Fibroblast of peridontal ligament (primary cell): ENCODE data around the gene LRMDA.
A peak's percentile ranks its signal among the peaks of the same experiment; 100 is the strongest.
"Not testable (repeated sequence)": the region's sequence is repeated elsewhere in the genome, so short reads cannot be mapped to it uniquely, and the experiment has no call there.

ENCODE experiments used
- DNase-seq: peaks from one replicate; pipeline ENCODE4 v3.0.0-alpha.2; 2010; ENCODE audit errors: extremely low read depth

LRMDA gene

GRCh38 chr10:76488602-76489001, 1057.2 kb downstream of the LRMDA start:
- no peak for DNase-seq

GRCh38 chr10:76491216-76491615, 1059.8 kb downstream of the LRMDA start:
- DNase-seq, result peak; percentile 5

GRCh38 chr10:76492026-76492425, 1060.6 kb downstream of the LRMDA start:
- peak; percentile 75 for DNase-seq

- no peak for DNase-seq
Observed at GRCh38 chr10:76492678-76493472, 1061.5 kb downstream of the LRMDA start.

- DNase-seq, result no peak
Observed at GRCh38 chr10:76497666-76498065, 1066.2 kb downstream of the LRMDA start.

- DNase-seq, result no peak
Observed at GRCh38 chr10:76504823-76505222, 1073.4 kb downstream of the LRMDA start.

- DNase-seq, result peak; percentile 18
Observed at GRCh38 chr10:76509446-76509845, 1078.0 kb downstream of the LRMDA start.

- no peak for DNase-seq
Observed at GRCh38 chr10:76514321-76514720, 1082.9 kb downstream of the LRMDA start.

GRCh38 chr10:76514869-76515268, 1083.4 kb downstream of the LRMDA start:
- no peak for DNase-seq

GRCh38 chr10:76522547-76522946, 1091.1 kb downstream of the LRMDA start:
- DNase-seq, result no peak

GRCh38 chr10:76523246-76523645, 1091.8 kb downstream of the LRMDA start:
- no peak for DNase-seq

GRCh38 chr10:76523791-76524351, 1092.4 kb downstream of the LRMDA start:
- no peak for DNase-seq

- not testable (repeated sequence) for DNase-seq
Observed at GRCh38 chr10:76526833-76527232, 1095.4 kb downstream of the LRMDA start.

- DNase-seq, result no peak
Observed at GRCh38 chr10:76540331-76540730, 1108.9 kb downstream of the LRMDA start.

- DNase-seq, result no peak
Observed at GRCh38 chr10:76540786-76541185, 1109.4 kb downstream of the LRMDA start.

- peak; percentile 33 for DNase-seq
Observed at GRCh38 chr10:76541852-76542251, 1110.4 kb downstream of the LRMDA start.

- DNase-seq, result no peak
Observed at GRCh38 chr10:76542307-76542930, 1111.0 kb downstream of the LRMDA start.

- DNase-seq, result no peak
Observed at GRCh38 chr10:76543655-76544054, 1112.2 kb downstream of the LRMDA start.

- DNase-seq, result no peak
Observed at GRCh38 chr10:76544789-76545188, 1113.4 kb downstream of the LRMDA start.

GRCh38 chr10:76546411-76546810, 1115.0 kb downstream of the LRMDA start:
- no peak for DNase-seq

GRCh38 chr10:76547352-76547972, 1116.0 kb downstream of the LRMDA start:
- peak; percentile 89 for DNase-seq

- no peak for DNase-seq
Observed at GRCh38 chr10:76548716-76549115, 1117.3 kb downstream of the LRMDA start.

- no peak for DNase-seq
Observed at GRCh38 chr10:76549171-76549570, 1117.7 kb downstream of the LRMDA start.
